Colonic mucosa (tissue), 4 donors: ENCODE results near the gene ADAM12. TPM values are rescaled to one million over a fixed set of nuclear protein-coding genes. Genes with fewer than 3 reads are reported as not detected.

Source experiments
- DNase-seq: peaks from one replicate; pipeline ENCODE4 v3.0.0-alpha.2; 2020
- H3K27ac ChIP-seq: fragments of 200-600 bp; one replicate; pipeline ENCODE4 v1.8.0; 2021
- H3K27me3 ChIP-seq: fragments of 200-600 bp; one replicate; pipeline ENCODE4 v1.8.0; 2021
- H3K36me3 ChIP-seq: fragments of 200-600 bp; one replicate; pipeline ENCODE4 v1.8.0; 2021
- H3K4me1 ChIP-seq: fragments of 200-600 bp; one replicate; pipeline ENCODE4 v1.8.0; 2021; ENCODE audit warnings: mild to moderate bottlenecking
- H3K4me3 ChIP-seq: fragments of 200-600 bp; one replicate; pipeline ENCODE4 v1.8.0; 2021
- H3K9ac ChIP-seq, 2 donors: one replicate each; pipeline ENCODE4 v1.7.0; 2013; ENCODE audit warnings: control low read depth in 2 of 2, low read depth in 2 of 2, low read length in 2 of 2
- H3K9me3 ChIP-seq: fragments of 200-600 bp; one replicate; pipeline ENCODE4 v1.8.0; 2021
- intact Hi-C: fragments of 100-400 bp; cut with DNase I; formaldehyde crosslinking; loops from one replicate; pipeline ENCODE4 v1.14.1; 2022
- total RNA-seq, 2 donors: library from RNA; stranded (reverse); fragmentation: NEBNext Ultra II Directional in 1 of 2; extraction: Animal tissue kit (Norgen Biotek cat#: 25700) in 1 of 2; gene quantifications; one replicate each; pipeline ENCODE4 v1.2.1, GENCODE V29; 2021
- TF ChIP-seq, protein P1 (sequence below): fragments of 200-600 bp; IDR thresholded peaks from one replicate; pipeline ENCODE4 v1.8.0; 2022; ENCODE audit warnings: antibody characterized with exemption, mild to moderate bottlenecking
- donor health status: healthy.
- donor health status: DM: no; HTN: no; CAD: no.
- donor health status: DM: no; HTN: no; CAD: no.

ADAM12 gene
- total RNA-seq, 2 donors from 2014 or later: 0.30 to 0.64 TPM

DNA sequence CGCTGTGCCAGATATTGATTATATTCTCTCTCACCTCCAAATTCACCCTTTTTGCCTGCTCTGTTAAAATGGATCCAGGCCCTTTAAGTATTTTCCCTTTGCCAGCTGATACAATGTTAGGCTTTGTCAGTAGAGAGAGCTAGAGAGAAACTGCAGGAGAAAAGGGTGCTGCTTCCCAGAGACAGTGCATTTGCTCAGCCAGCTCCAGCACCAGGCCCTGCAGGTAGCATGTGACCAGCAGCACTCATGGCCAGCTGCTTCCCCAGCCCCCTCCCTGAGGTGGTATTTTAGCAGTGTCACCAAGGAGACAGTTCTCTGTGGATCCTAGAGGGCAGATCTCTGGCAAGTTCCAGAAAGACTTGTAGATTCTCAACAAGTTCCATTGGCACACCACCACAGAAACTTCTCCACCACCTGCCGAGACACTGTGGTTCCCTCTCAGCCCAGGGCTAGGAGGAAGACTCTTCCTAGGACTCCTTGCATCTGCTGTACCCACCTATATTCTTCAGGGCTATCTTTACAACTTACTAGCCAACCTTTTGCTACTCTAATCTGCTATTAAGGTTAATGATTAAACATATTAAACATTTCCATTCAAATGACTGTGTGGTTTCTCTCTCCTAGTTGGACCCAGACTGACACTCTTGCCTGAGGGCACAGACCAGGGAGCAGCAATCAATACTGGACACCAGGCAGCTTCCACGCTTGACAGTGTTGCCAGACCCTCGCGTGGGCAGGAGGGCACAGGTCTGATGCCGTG is 35.6 kb upstream of the ADAM12 start:
- DNase-seq: no peak
- H3K9me3 ChIP-seq: no peaks in the 10 kb centered on the region
- H3K27ac ChIP-seq: no peak overlapping the region
- TF ChIP-seq, protein P1, sequence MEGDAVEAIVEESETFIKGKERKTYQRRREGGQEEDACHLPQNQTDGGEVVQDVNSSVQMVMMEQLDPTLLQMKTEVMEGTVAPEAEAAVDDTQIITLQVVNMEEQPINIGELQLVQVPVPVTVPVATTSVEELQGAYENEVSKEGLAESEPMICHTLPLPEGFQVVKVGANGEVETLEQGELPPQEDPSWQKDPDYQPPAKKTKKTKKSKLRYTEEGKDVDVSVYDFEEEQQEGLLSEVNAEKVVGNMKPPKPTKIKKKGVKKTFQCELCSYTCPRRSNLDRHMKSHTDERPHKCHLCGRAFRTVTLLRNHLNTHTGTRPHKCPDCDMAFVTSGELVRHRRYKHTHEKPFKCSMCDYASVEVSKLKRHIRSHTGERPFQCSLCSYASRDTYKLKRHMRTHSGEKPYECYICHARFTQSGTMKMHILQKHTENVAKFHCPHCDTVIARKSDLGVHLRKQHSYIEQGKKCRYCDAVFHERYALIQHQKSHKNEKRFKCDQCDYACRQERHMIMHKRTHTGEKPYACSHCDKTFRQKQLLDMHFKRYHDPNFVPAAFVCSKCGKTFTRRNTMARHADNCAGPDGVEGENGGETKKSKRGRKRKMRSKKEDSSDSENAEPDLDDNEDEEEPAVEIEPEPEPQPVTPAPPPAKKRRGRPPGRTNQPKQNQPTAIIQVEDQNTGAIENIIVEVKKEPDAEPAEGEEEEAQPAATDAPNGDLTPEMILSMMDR: no peak
- H3K9ac ChIP-seq: no peak overlapping the region
- no peaks in the 10 kb centered on the region for H3K27me3 ChIP-seq
- no peaks in the 10 kb centered on the region for H3K4me1 ChIP-seq
- no peaks in the 10 kb centered on the region for H3K36me3 ChIP-seq
- intact Hi-C loops: no loop called here
- no peak overlapping the region for H3K4me3 ChIP-seq

DNA sequence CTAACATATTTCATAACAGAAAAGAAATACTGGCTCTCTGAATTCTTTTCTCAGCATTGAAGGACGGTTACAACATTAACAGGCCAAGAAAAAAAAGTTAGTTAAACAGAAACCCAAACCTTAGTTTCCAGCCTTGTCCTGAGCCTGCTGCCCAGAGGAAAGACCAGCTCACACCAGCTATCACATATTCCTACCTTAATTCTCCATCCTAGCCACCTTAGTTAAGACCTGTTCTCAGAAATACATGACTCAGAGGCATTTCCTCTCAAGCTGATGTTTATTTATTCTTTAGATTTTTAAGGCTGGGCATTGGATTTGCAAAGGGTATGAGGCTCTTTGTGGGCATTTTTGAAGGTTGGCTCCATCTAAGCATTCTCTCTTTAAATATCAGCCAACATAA is 34.3 kb upstream of the ADAM12 start:
- H3K36me3 ChIP-seq: no peaks in the 10 kb centered on the region
- H3K27me3 ChIP-seq: no peaks in the 10 kb centered on the region
- H3K4me1 ChIP-seq: no peaks in the 10 kb centered on the region
- no peak overlapping the region for H3K9ac ChIP-seq
- no peaks in the 10 kb centered on the region for H3K9me3 ChIP-seq
- H3K4me3 ChIP-seq: no peak overlapping the region
- no peak overlapping the region for H3K27ac ChIP-seq
- no peak for DNase-seq
- intact Hi-C loops: no loop called here
- TF ChIP-seq, protein P1: no peak

DNA sequence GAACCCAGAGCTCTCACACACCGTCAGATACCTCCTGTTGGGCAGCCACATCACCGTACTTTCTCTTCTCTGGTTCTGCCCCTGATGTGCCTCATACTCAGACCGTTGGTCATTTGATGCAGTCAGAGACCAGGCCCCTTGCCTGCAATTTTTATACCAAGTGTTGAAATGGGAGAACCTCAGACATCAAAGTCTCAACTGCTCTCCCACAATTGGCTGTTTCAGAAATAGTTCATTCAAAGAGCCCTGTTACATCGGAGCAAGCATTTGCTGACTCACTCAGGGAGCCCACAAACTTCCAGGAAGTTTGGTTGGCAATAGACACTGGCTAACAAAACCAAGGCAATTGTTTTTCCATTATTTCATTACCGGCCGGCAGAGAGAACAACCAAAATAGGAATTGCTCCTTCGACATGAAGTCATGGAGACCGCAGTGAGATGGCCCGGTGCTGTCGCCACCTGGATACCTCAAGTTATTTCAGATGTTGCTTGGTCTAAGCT is 33.5 kb upstream of the ADAM12 start:
- no peak for DNase-seq

DNA sequence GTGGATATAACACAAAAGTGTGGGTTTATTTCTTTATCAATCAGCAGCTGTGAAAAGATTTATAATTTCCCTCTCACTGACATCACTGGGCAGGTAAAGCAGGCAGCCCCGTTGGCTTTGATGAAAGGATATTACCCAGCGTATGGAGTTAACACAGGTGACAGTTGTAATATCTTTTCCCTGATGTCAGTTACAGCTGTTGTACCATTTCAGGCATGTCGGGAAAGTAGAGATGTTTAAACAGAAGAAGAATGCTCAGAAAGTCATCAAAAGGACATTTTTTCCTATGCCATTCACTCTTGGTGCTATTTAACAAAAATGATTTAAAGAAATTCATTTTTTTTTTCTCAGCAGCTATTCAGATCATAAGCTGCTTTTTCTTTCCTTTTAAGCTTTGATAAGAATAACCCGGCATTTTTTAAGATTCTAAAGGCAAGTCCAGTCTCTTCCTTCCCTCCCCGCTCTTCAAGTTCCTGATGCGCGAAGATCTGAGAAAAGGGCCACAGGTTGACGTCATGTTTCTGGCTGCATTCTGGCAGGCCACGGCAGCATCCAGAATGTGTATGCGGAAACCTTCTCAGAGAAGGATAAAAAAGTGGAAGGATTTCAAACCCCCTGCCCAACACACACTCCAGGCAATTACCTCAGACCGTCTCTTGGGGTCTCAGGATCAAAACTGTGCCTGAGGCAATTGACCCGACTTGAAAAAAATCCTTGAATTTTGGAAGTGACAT is 32.5 kb upstream of the ADAM12 start:
- intact Hi-C loops: no loop called here
- Histone ChIP-seq H3K9ac (no peak overlapping the region), H3K4me1 (no peaks in the 10 kb centered on the region), H3K9me3 (no peaks in the 10 kb centered on the region), H3K36me3 (no peaks in the 10 kb centered on the region), H3K27me3 (no peaks in the 10 kb centered on the region), H3K4me3 (no peak overlapping the region), H3K27ac (no peak overlapping the region)
- TF ChIP-seq, protein P1: no peak
- DNase-seq: no peak

More for the DNA sequence above, 33.5 kb upstream of the ADAM12 start:
- Histone ChIP-seq H3K9me3 (no peaks in the 10 kb centered on the region), H3K4me1 (no peaks in the 10 kb centered on the region), H3K36me3 (no peaks in the 10 kb centered on the region), H3K9ac (no peak overlapping the region), H3K4me3 (no peak overlapping the region), H3K27ac (no peak overlapping the region), H3K27me3 (no peaks in the 10 kb centered on the region)
- intact Hi-C loops: no loop called here
- TF ChIP-seq, protein P1: no peak

- no peak for DNase-seq
- Histone ChIP-seq H3K27ac (no peak overlapping the region), H3K27me3 (no peaks in the 10 kb centered on the region), H3K36me3 (no peaks in the 10 kb centered on the region), H3K9me3 (no peaks in the 10 kb centered on the region), H3K4me1 (no peaks in the 10 kb centered on the region), H3K9ac (no peak overlapping the region), H3K4me3 (no peak overlapping the region)
- intact Hi-C loops: no loop called here
- TF ChIP-seq, protein P1: no peak
These were observed 29.0 kb upstream of the ADAM12 start for GRCh38 chr10:126417220-126417825.
